Measurements from ENCODE around the gene AHRR.
A peak's percentile ranks its signal among the peaks of the same experiment; 100 is the strongest.

Gene AHRR

DNA sequence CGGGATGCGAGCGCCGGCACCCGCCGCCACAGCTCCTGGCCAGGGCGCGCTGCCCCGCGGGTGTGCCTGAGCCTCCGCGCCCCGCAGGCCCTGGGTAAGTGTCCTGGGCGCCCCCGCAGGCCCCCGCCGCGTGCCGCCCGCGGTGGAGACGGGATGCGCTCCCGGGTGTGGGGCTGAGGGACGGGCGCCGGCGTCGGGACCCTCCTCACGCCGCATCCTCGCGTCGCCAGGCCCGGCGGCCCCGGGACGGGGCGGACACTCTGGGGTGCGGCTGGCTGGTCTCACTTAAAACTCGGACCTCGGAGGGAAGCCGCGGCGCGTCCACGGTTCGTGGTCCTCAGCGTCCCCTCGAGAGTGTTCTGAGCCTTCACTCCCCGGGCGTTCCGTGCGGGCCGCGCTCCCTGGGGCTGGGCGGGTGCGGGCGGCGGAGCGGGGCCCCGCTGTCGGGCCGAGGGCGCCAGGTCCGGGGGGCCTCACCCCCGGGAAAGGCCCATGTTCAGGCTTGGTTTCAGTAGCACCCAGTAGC is 275 bp downstream of the AHRR start:
- H3K27ac Mint-ChIP-seq, result no peak overlapping the region
- ATAC-seq (no peak), DNase-seq (no peak)
- peaks cover 17% of the 10 kb centered on the region for H3K4me1 Mint-ChIP-seq
- peaks cover 18% of the 10 kb centered on the region for H3K27me3 Mint-ChIP-seq
- no peaks in the 10 kb centered on the region for H3K9me3 Mint-ChIP-seq
- H3K36me3 Mint-ChIP-seq (ENCODE audit: low read depth), result peaks cover 8% of the 10 kb centered on the region
- H3K4me3 Mint-ChIP-seq, result peak overlapping the region; percentile 67

DNA sequence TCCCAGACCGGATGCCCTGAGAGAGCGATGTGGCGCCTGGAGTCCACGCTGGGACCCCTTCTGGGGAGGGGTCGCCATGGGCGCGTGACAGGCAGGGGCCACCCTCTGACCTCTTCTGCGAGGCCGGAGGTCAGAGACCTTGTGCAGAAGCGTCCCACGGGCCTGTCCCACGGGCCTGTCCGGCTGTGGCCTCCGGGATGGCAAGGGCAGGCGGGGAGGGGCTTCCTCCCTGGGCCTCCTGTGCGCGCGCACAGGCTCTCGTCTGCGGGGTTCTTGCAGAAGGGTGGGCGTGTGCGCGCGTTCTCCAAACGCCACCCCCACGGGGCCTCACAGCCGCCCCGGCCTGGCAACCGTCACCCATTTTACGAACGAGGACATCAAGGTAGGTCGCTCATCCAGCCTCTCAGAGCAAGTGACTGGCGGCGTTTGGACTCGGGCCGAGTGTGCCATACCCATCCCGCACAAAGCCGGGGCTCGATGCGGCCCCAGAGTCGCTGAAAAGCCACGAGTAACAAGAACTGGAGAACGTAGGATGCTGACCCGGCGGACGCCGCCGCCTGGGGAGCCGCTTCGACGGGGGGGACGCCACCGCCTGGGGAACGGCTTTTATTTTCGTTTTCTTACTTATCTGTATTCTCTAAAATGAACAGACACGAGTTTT is 897 bp downstream of the AHRR start:
- Mint-ChIP-seq H3K4me1 (peaks cover 14% of the 10 kb centered on the region), H3K9me3 (no peaks in the 10 kb centered on the region), H3K4me3 (peak overlapping the region; percentile 67), H3K27ac (no peak overlapping the region), H3K27me3 (peaks cover 18% of the 10 kb centered on the region), H3K36me3 (ENCODE audit: low read depth) (peaks cover 8% of the 10 kb centered on the region)
- no peak for ATAC-seq
- peak; percentile 32 for DNase-seq

DNA sequence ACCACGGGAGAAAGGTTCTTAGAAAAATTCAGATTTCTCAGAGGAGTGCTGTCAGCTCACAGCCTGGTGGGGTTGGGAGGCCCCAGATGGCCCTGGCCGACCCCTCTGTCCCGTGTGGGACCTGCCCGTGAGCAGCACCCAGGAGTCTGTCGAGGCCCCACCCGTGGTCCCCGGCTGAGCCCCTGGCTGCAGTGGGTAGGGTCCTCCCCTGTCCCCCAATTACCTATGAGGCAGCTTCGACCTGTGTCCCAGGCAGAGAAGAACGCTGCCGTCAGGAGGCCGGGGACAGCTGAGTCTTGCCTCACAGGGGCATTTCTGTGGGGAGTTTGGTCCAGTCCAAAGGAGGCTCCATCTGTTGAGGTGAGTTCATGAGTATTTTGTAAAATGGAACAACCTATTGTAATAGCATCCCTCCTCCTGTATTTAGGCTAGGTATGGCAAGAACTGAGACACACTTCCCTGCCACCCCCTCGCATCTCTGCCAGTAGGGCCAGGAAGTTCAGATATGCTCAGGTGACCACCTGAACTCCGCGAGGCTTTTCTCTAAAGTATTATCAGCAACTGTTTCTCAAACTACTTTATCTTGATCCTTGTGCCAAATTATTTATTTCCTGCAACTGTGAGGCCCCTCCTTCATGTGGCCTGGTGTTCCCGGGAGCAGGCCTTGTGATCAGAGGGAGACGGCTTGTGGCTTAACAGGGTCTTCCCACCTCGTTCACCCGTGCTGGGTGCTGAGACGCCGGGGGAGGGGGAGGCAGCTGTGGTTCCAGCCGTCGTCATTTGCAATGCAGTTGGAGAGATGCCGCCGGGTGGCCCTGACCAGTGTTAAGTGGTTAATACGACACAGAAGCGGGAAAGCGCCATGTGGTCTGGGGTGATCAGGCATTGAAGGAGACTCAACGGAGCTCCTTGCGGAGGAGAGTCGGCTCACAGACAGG is 1.7 kb downstream of the AHRR start:
- Mint-ChIP-seq H3K27ac (no peak overlapping the region), H3K4me1 (peaks cover 14% of the 10 kb centered on the region), H3K9me3 (no peaks in the 10 kb centered on the region), H3K4me3 (peak overlapping the region; percentile 67), H3K27me3 (peaks cover 20% of the 10 kb centered on the region), H3K36me3 (ENCODE audit: low read depth) (peaks cover 10% of the 10 kb centered on the region)
- no peak for DNase-seq
- ATAC-seq, result no peak

GRCh38 chr5:324736-325612 is 3.5 kb downstream of the AHRR start:
- Mint-ChIP-seq H3K4me1 (peaks cover 16% of the 10 kb centered on the region), H3K27me3 (peaks cover 12% of the 10 kb centered on the region), H3K36me3 (ENCODE audit: low read depth) (peaks cover 10% of the 10 kb centered on the region), H3K27ac (no peak overlapping the region), H3K9me3 (no peaks in the 10 kb centered on the region), H3K4me3 (no peak overlapping the region)
- DNase-seq (no peak), ATAC-seq (no peak)

GRCh38 chr5:326109-326508 is 4.6 kb downstream of the AHRR start:
- peaks cover 8% of the 10 kb centered on the region for H3K27me3 Mint-ChIP-seq
- DNase-seq (no peak), ATAC-seq (no peak)
- H3K36me3 Mint-ChIP-seq (ENCODE audit: low read depth), result peaks cover 13% of the 10 kb centered on the region
- peaks cover 9% of the 10 kb centered on the region for H3K4me1 Mint-ChIP-seq
- H3K27ac Mint-ChIP-seq, result no peak overlapping the region
- H3K9me3 Mint-ChIP-seq, result no peaks in the 10 kb centered on the region
- H3K4me3 Mint-ChIP-seq, result no peak overlapping the region

GRCh38 chr5:329121-329735 is 7.7 kb downstream of the AHRR start:
- Mint-ChIP-seq H3K36me3 (ENCODE audit: low read depth) (peaks cover 9% of the 10 kb centered on the region), H3K4me3 (no peak overlapping the region), H3K9me3 (no peaks in the 10 kb centered on the region), H3K4me1 (peaks cover 29% of the 10 kb centered on the region), H3K27me3 (peaks cover 5% of the 10 kb centered on the region), H3K27ac (no peak overlapping the region)
- DNase-seq, result no peak
- no peak for ATAC-seq

DNA sequence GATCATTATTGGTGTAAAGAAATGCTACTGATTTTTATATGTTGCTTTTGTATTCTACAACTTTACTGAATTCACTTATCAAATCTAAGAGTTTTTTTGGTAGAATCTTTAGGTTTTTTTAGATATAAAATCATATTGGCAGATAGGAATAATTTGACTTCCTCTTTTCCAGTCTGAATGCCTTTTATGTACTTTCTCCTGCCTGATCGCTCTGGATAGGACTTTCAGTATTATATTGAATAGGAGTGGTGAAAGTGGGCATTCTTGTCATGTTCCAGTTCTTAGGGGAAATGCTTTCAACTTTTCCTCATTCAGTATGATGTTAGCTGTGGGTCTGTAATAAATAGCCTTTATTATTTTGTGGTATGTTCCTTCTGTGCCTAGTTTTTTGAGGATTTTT is 8.3 kb downstream of the AHRR start:
- Mint-ChIP-seq H3K36me3 (ENCODE audit: low read depth) (peaks cover 9% of the 10 kb centered on the region), H3K4me1 (peaks cover 34% of the 10 kb centered on the region), H3K27me3 (peaks cover 5% of the 10 kb centered on the region), H3K4me3 (no peak overlapping the region), H3K9me3 (no peaks in the 10 kb centered on the region), H3K27ac (no peak overlapping the region)
- no peak for DNase-seq
- ATAC-seq, result no peak

- Mint-ChIP-seq H3K4me1 (peaks cover 42% of the 10 kb centered on the region), H3K27me3 (peaks cover 3% of the 10 kb centered on the region), H3K36me3 (ENCODE audit: low read depth) (peaks cover 11% of the 10 kb centered on the region), H3K27ac (peak overlapping the region; percentile 10), H3K9me3 (no peaks in the 10 kb centered on the region), H3K4me3 (peak overlapping the region; percentile 11)
- peak; percentile 49 for DNase-seq
- ATAC-seq, result peak; percentile 74
Observed at GRCh38 chr5:332843-333242, 11.3 kb downstream of the AHRR start.

DNA sequence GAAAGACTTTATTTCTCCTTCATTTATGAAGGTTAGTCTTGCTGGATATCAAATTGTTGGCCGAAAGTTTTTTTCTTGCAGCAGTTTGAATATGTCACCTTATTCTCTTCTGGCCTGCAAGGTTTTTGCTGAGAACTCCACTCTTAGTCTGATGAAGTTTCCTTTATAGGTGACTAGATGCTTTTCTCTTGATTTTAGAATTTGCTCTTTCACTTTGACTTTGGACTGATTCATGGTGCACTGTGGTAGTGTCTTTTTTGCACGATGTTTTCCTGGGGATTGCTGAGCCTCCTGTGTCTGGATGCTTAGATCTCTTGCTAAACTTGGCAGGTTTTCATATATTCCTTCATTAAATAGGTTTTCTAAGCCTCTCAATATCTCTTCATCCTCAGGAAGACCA is 12.4 kb downstream of the AHRR start:
- DNase-seq, result no peak
- peaks cover 10% of the 10 kb centered on the region for H3K36me3 Mint-ChIP-seq (ENCODE audit: low read depth)
- peak; percentile 45 for ATAC-seq
- H3K4me1 Mint-ChIP-seq, result peaks cover 42% of the 10 kb centered on the region
- H3K4me3 Mint-ChIP-seq, result peak overlapping the region; percentile 33
- no peaks in the 10 kb centered on the region for H3K9me3 Mint-ChIP-seq
- peaks cover 2% of the 10 kb centered on the region for H3K27me3 Mint-ChIP-seq
- no peak overlapping the region for H3K27ac Mint-ChIP-seq

DNA sequence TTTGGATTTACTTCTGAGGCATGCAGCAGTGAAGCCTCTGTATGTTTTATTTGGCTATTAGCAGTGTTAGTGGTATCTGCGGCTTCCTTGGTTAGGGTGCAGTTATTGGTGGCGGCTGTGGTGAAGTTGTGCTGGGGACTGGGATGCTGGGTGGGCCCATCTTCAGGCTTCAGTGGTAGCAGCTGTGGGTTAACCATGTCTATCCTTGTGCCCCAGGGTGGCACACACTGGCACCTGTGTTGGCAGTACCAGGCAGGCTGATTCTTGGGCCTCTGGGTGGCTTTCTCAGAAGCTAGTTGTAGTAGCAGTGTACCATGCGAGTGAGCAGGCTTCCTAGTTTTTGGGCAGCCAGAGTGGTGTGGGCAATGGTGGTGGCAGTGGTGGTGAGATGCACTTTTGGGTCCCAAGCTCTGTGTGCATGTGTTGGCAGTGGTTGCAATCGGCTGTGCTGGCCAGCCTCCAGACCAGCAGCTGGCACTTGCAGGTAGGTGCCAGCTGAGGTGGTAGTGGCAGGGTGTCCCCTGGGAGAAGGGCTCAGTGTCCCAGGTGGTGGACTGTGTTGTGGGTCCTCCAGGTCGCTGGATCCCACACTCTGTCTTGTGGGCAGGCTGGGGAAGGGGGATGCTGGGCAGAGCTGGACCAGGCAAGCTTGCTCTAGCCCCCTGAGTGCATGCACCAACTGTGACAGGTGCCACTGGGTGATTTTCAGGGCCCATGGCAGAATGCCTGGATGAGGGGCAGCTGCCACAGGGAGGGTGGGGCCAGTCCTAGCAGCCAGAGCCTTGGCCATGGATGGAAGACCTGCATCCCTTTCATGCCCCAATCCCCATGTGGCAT is 13.6 kb downstream of the AHRR start:
- DNase-seq (no peak), ATAC-seq (no peak)
- Mint-ChIP-seq H3K4me1 (peaks cover 37% of the 10 kb centered on the region), H3K4me3 (no peak overlapping the region), H3K36me3 (ENCODE audit: low read depth) (peaks cover 10% of the 10 kb centered on the region), H3K9me3 (no peaks in the 10 kb centered on the region), H3K27me3 (peaks cover 2% of the 10 kb centered on the region), H3K27ac (no peak overlapping the region)

DNA sequence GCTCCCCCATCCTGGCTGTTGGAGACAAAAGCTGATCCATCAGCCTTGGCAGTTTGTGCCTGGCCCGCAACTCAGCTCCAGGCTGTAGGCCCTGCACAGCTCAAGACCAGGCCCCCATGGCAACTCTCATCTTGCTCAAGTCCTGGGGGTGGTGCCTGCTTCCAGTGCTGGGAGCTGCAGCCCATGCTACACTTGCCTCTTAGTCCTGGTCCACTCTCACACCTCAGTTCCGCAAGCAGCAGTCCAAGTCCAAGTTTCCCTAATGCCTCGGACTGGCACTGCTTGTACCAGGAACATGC is 14.2 kb downstream of the AHRR start:
- H3K4me1 Mint-ChIP-seq, result peaks cover 37% of the 10 kb centered on the region
- H3K9me3 Mint-ChIP-seq, result no peaks in the 10 kb centered on the region
- H3K27me3 Mint-ChIP-seq, result no peaks in the 10 kb centered on the region
- ATAC-seq (no peak), DNase-seq (no peak)
- no peak overlapping the region for H3K27ac Mint-ChIP-seq
- H3K36me3 Mint-ChIP-seq (ENCODE audit: low read depth), result peaks cover 7% of the 10 kb centered on the region
- no peak overlapping the region for H3K4me3 Mint-ChIP-seq

DNA sequence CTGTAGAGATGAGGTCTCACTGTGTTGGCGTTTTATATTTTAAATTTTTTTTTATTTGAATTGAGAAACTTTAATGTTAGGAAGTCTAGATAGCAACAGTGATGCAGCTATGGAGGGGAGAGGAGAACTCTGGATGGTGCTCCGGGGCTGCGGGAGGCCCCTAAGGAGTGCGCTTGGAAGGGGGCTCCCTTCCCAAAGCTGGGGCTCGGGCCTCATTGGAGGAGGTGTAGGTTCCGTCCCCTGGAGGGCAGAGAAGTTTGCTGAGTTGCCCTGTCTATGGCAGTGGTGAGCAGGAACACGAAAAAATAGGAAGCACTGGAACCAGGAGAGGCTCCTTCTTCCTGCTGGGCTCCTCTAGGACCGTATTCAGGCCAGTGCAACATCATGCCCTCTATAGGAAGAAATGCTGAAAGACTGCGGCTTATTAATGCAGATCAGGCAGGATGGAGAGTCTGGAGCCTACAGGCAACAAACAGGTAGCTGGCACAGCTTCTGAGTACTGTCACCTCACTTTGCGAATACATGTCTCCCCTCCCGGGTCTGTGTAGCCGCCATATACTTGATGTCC is 16.1 kb downstream of the AHRR start:
- DNase-seq (no peak), ATAC-seq (no peak)
- H3K4me1 Mint-ChIP-seq, result peaks cover 30% of the 10 kb centered on the region
- no peaks in the 10 kb centered on the region for H3K9me3 Mint-ChIP-seq
- peaks cover under 1% of the 10 kb centered on the region for H3K27me3 Mint-ChIP-seq
- no peak overlapping the region for H3K4me3 Mint-ChIP-seq
- peaks cover 5% of the 10 kb centered on the region for H3K36me3 Mint-ChIP-seq (ENCODE audit: low read depth)
- no peak overlapping the region for H3K27ac Mint-ChIP-seq
